ENCODE results near the gene MAP1LC3C.
"Not testable (repeated sequence)": the region's sequence is repeated elsewhere in the genome, so short reads cannot be mapped to it uniquely, and the experiment has no call there.

The MAP1LC3C gene

DNA sequence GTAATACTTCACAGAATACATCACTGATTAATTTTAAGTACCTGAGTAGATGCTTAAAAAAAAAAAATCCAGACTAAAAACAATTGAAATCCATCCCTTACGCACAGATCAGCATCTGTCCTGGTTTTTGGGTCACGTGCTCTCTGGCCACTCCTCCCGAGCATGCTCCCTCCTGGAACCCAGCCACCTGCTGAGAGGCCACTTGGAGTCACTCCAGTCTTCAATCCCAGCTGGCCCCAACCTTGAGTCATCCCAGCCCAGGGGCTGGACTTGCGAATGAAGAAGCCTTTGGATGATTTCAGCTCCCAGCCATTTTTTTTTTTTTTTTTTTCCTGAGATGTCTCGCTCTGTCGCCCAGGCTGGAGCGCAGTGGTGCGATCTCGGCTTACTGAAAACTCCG, 8.9 kb downstream of the MAP1LC3C start:
- peak; percentile 70 for DNase-seq

DNA sequence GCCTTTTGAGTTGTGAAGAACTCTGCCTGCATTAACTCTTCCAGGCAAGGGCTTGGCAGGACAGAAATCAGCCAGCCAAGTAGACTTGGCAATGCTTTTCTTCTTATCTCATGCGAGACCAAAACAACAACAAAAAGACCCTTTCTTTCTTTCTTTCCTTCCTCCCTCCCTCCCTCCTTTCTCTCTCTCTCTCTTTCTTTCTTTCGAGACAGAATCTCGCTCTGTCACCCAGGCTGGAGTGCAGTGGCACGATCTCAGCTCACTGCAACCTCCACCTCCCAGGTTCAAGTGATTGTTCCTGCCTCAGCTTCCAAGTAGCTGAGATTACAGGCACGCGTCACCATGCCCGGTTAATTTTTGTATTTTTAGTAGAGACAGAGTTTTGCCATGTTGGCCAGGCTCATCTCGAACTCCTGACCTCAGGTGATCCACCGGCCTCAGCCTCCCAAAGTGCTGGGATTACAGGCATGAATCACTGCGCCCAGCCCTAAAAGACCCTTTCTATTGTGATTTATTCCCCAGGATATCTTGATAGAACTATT, 10.4 kb downstream of the MAP1LC3C start:
- DNase-seq: not testable (repeated sequence)

DNA sequence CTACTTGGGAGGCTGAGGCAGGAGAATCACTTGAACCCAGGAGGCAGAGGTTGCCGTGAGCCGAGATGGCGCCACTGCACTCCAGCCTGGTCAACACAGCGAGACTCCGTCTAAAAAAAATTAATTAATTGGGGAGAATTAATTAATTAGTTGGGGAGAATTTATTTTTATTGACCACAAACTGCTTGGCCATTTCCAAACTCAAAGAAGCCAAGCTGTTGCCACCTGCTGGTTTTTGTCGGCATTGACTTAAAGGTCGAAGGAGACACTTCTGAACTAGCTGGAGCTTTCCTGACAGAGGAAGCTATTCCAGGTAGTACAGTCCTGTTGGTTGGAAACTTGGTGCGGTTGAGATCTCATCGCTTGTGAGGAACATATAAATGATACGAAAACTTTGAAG, 13.1 kb downstream of the MAP1LC3C start:
- DNase-seq: peak; percentile 30

DNA sequence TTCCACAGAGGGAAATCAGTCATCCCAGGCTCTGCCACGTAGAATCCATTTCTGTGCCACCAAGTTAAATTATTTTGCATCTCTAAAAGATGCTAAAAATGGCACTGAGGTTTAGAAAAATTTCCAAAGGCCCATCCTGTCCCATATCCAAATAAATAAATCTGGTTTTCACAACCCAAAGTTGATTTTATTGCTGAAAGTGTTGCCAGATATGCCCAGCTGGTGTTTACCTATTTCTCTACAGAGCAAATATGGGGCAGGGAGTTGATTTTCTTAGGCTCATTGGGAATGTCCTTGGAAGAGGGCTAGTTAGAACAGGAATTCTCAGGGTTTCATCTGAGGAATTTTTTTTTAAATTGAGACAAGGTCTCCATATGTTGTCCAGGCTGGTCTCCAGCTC, 19.0 kb downstream of the MAP1LC3C start:
- no peak for DNase-seq

DNA sequence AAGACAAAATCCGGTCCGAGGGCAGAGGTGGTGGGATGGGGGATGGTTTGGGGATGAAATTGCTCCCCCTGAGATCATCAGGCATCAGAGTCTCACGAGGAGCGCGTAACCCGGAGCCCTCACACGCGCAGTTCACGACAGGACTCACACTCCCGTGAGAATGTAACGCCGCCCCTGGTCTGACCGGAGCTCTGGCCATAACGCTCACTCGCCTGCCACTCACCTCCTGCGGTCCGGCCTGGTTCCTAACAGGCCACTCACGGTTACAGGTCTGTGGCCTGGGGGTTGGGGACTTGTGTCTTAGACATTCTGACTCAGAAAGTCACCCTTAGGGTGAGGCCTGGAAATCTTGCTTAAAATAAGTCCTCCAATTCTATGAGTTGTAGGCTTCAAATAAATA, 19.8 kb downstream of the MAP1LC3C start:
- no peak for DNase-seq

DNA sequence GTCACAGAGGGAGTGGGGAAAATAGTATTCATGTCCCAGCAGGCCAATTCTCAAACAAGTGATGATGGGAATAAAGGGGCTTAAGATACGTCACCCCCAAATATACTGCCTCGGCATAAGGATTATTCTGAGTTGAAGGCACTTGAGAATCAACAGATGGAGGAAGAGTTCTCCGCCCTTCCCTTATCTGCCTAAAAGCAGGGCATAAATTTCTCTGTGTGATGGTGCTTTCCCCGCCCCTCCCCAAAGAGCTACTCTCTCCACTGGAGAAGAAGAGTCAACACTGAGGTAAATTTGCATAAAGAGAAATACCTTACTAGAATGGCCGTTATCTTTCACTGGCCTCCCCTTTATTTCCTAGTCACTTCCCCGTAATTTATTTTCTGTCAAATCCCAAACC, 22.7 kb downstream of the MAP1LC3C start:
- DNase-seq: no peak

DNA sequence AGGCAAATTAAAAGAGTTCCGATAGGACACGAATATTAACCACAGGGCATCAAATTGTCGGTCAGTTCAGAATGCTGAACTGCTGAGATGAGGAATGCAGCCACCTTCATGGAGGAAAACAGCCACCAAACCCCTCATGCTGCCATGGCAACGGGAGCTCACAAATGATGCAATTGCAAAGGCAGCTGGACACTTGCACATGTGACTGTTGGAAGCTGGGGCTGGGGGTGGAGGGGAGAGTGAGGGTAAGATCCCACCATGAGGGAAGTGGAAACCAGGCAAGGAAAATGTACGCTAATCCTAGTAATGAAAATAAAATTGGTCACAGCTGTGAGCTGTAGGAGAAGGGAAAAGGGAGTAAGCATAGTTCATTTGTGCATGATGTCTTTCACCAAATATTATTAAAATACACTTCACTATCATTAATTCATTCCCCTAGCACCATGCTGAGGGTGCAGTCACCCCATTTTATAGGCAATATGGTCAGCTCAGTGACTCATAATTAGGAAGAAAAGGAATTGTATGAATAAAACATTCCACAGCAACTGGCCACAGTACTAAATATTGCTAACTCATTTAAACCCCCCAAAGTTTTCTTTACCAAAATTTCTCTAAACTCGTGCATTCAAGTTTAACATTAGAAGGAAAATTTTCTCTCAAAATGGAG, 26.1 kb downstream of the MAP1LC3C start:
- DNase-seq: peak; percentile 40

DNA sequence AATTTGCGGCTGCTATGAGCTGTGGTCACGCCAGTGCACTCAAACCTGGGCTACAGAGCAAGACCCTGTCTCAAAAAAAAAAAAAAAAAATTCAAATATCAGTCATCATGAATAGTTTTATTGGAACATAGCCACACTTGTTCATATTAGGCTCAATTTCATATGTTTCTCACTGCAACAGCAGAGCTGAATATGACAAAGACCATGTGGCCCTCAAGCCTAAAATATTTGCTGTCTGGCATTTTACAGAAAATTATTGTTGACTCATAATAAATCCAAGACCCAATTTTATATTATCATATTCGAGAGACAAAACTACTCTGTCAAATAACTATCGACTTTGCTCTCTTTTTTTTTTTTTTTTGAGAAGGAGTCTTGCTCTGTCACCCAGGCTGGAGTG, 30.3 kb downstream of the MAP1LC3C start:
- no peak for DNase-seq

DNA sequence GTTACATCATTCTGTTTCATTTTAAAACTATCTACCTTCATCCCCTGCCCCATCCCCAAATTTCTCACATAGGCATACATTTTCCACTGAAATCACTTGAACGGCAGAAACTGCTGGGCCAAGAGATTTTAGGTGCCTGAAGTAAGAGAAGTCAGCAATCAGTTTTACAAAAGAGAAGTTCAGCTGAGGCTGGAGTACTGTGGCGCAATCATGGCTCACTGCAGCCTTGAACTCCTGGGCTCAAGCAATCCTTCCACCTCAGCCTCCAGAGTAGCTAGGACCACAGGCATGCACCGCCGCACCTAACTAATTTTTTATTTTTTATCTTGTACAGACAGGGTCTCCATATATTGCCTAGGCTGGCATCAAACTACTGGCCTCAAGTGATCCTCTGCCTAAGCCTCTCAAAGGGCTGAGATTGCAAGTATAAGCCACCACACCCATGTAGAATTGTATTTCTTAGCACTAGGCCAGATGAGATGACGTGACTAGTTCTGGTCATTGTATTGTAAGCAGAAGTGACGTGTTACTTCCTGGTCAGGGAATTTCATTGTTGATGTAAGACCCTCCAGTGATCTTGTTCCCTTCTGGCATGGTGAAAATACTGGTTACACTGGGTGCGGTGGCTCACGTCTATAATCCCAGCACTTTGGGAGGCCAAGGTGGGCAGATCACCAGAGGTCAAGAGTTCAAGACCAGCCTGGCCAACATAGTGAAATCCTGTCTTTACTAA, 34.2 kb downstream of the MAP1LC3C start:
- DNase-seq: no peak

DNA sequence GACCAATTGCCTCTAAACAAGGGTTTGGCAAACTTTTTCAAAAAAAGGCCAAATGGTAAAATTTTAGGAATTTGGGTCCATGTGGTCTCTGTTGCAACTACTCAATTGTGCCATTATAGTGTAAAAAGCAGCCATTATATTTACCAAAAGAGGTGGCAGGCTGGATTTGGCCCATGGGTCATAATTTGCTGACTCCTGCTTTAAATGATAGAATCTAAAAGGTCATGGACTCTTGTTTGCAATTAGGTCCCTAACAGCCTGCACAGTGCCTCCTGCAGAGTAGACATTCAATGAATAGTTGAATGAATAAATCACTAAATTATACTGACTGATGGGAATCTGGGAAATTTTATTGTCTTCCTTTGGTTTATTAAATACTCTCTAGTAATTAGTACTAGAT, 35.2 kb downstream of the MAP1LC3C start:
- no peak for DNase-seq

DNA sequence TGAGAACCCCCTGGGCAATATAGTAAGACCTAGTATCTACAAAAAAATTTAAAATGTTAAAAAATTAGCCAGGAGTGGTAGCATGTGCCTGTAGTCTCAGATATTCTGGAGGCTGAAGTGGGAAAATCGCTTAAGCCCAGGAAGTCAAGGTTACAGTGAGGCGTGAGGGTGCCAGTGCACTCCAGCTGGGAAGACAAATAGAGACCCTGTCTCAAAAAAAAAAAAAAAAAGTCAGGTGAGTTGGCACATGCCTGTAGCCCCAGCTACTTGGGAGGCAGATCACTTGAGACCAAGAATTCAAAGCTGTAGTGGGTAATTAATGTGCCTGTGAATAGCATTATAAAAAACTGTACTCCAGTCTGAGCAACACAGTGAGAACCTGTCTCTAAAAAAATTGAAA, 36.7 kb downstream of the MAP1LC3C start:
- no peak for DNase-seq

DNA sequence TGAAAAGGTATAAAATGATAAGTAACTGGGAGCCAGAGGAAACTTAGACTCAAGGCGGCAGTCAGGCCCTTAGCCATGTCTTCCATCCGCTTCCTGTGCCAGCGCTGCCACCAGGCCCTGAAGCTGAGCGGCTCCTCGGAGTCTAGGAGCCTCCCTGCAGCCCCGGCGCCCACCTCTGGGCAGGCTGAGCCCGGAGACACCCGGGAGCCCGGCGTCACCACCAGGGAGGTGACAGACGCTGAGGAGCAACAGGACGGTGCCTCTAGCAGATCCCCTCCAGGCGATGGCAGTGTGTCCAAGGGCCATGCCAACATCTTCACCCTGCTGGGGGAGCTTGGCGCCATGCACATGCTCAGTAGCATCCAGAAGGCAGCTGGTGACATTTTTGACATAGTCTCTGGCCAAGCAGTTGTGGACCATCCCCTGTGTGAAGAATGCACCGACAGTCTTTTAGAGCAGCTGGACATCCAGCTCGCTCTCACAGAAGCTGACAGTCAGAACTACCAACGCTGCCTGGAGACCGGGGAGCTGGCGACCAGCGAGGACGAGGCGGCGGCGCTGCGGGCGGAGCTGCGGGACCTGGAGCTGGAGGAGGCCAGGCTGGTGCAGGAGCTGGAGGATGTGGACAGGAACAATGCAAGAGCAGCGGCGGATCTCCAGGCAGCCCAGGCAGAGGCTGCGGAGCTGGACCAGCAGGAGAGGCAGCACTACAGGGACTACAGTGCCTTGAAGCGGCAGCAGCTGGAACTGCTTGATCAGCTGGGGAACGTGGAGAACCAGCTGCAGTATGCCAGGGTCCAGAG, 41.0 kb downstream of the MAP1LC3C start, which contains the start of gene BECN2:
BECN2 (plus strand) TSS at position 76 of the 803 bp plus-strand sequence; CDS start at position 76, 0 bp downstream.
- no peak for DNase-seq

DNA sequence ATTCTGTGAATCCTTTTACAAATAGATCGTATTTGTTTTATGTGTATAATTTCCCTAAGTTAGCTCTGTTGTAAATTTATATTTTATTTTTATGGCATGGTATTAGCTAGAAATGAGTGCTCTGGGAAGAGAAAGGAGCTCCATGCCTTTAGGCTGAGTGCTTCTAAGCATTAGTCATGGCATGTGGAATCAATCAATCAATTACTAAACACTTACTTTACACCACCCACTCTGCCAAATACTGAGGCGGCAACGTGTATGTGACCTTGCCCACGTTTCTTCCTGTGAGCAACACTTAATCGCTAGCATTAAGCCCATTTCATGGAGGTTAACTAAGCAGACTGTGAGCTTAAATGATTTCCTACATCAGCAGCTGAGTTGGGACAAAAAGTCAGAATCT, 48.5 kb downstream of the MAP1LC3C start:
- DNase-seq: peak; percentile 68

DNA sequence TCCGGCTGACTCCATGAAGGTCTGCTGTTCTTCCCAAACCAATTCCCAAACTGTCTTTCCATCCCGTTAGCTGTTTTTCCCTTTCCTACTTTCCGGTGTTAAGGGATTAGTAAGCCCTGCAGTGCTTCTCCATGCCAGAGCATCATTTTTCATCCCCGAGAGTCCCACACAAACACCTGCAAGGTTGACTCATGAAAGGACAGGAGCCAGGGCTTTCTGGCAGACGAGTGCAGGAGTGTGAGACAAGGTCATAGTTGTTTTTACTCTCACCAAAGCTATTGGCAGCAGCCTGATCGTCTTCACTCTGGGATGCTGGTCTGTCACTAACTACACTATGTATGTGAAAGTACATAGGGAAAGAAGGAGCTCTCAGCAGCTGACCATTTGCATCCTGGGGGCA, 51.5 kb downstream of the MAP1LC3C start:
- no peak for DNase-seq

Data from fibroblast of skin of back (primary cell).